SU-DHL-6 (cell line): ENCODE data around the gene PARN.

Source experiments
- H2AFZ ChIP-seq: fragments of 200-600 bp; sonication (generic); 2 replicates; pipeline ENCODE4 v1.6.1; 2014; ENCODE audit warnings: low read depth, mild to moderate bottlenecking, moderate library complexity, mixed read lengths, antibody characterized with exemption, low read length; ENCODE audit not compliant: severe bottlenecking
- H3F3A ChIP-seq: fragments of 200-600 bp; shearing (Covaris generic); 2 replicates; pipeline ENCODE4 v1.6.0; 2016; ENCODE audit warnings: antibody characterized with exemption, mild to moderate bottlenecking; ENCODE audit not compliant: insufficient read depth
- H3K27ac ChIP-seq: fragments of 200-600 bp; sonication (generic); 2 replicates; pipeline ENCODE4 v1.5.1; 2016; ENCODE audit warnings: low read depth, mild to moderate bottlenecking, low read length, moderate library complexity, mixed read lengths
- H3K27me3 ChIP-seq: fragments of 200-600 bp; sonication (generic), shearing (Covaris generic); 2 replicates; pipeline ENCODE4 v1.6.0; 2014; ENCODE audit warnings: mild to moderate bottlenecking, low read length
- H3K36me3 ChIP-seq: fragments of 200-600 bp; sonication (generic); 2 replicates; pipeline ENCODE4 v1.6.1; 2014; ENCODE audit warnings: mild to moderate bottlenecking, low read length, mixed read lengths
- H3K4me2 ChIP-seq: fragments of 300-600, 200-600 bp; shearing (Covaris generic), sonication (generic); 2 replicates; pipeline ENCODE4 v1.6.0; 2014; ENCODE audit warnings: low read length, low read depth, mild to moderate bottlenecking; ENCODE audit not compliant: poor library complexity, severe bottlenecking
- H3K4me3 ChIP-seq: fragments of 200-600 bp; sonication (generic); 2 replicates; pipeline ENCODE4 v1.5.1; 2014; ENCODE audit warnings: antibody characterized with exemption, low read length, mild to moderate bottlenecking, mixed read lengths; ENCODE audit not compliant: insufficient read depth, poor library complexity, severe bottlenecking
- H3K79me2 ChIP-seq: fragments of 200-600 bp; sonication (generic); 2 replicates; pipeline ENCODE4 v1.6.1; 2014; ENCODE audit warnings: mild to moderate bottlenecking, low read length, moderate library complexity; ENCODE audit not compliant: insufficient read depth
- H3K9ac ChIP-seq: fragments of 200-600 bp; sonication (generic); 2 replicates; pipeline ENCODE4 v1.7.0; 2014; ENCODE audit warnings: mild to moderate bottlenecking, low read length
- H3K9me2 ChIP-seq: fragments of 200-600 bp; sonication (generic); replicated peaks from 2 replicates; pipeline ENCODE4 v1.6.1; 2014; ENCODE audit warnings: low read length; ENCODE audit not compliant: insufficient read depth
- H3K9me3 ChIP-seq: fragments of 200-600 bp; sonication (generic); 2 replicates; pipeline ENCODE4 v1.6.1; 2014; ENCODE audit warnings: low read length, mixed read lengths; ENCODE audit not compliant: insufficient read depth
- H4K20me1 ChIP-seq: fragments of 200-600 bp; sonication (generic); 2 replicates; pipeline ENCODE4 v1.6.1; 2014; ENCODE audit warnings: low read depth, mild to moderate bottlenecking, antibody characterized with exemption, low read length, moderate library complexity, mixed read lengths
- CTCF ChIP-seq: fragments of 200-600 bp; sonication (generic); IDR thresholded peaks from one replicate; pipeline ENCODE4 v1.5.1; 2017; ENCODE audit warnings: antibody characterized with exemption, mild to moderate bottlenecking, low read length, moderate library complexity; ENCODE audit not compliant: insufficient read depth, poor library complexity, severe bottlenecking
- EZH2phosphoT487 ChIP-seq: fragments of 200-600 bp; sonication (generic), shearing (Covaris generic); conservative IDR thresholded peaks from 2 replicates; pipeline ENCODE4 v1.6.1; 2018; ENCODE audit warnings: mild to moderate bottlenecking, antibody characterized with exemption, low read length, moderate library complexity, mixed read lengths

PARN gene

GRCh38 chr16:14454391-14454790, 175.7 kb downstream of the PARN start:
- Histone ChIP-seq H3K9me3 (no peaks in the 10 kb centered on the region), H3K27me3 (no peaks in the 10 kb centered on the region), H3F3A (no peaks in the 10 kb centered on the region), H3K4me3 (no peak overlapping the region), H3K9ac (no peak overlapping the region), H3K36me3 (peaks cover 6% of the 10 kb centered on the region; the same call in 1 of the 2 replicates), H3K27ac (no peak overlapping the region), H3K79me2 (no peaks in the 10 kb centered on the region), H3K9me2 (no peaks in the 10 kb centered on the region), H2AFZ (no peak overlapping the region), H3K4me2 (no peak overlapping the region), H4K20me1 (no peaks in the 10 kb centered on the region)
- TF ChIP-seq EZH2phosphoT487, result no peak
- no peak for TF ChIP-seq CTCF

DNA sequence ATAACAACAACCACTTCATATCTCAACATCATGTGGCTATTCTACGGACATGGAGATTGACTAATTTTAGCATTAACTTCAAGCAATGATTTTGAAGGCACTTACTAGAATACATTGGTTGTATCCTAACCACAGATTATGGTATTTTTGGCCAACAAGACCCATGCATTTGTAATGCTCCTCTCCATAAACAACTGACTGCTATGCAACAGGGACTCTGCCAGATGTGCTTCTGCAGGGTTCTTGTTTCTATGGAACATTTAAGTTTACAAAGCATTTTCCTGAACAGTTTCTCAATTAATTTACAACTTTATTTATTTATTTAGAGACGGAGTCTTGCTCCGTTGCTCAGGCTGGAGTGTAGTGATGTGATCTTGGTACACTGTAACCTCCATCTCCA, 178.0 kb downstream of the PARN start:
- H3K4me3 ChIP-seq, result no peak overlapping the region
- no peak overlapping the region for H3K4me2 ChIP-seq
- TF ChIP-seq EZH2phosphoT487 (no peak), CTCF (no peak)

GRCh38 chr16:14450846-14451245, 179.2 kb downstream of the PARN start:
- Histone ChIP-seq H4K20me1 (no peaks in the 10 kb centered on the region), H3K27ac (no peak overlapping the region)

More for the DNA sequence above, 178.0 kb downstream of the PARN start:
- no peaks in the 10 kb centered on the region for H3K27me3 ChIP-seq
- H3K79me2 ChIP-seq, result no peaks in the 10 kb centered on the region
- H3F3A ChIP-seq, result 0 out of 2 replicates have a peak, but pooled peaks cover 3% of the 10 kb centered on the region
- no peaks in the 10 kb centered on the region for H4K20me1 ChIP-seq
- peaks cover 3% of the 10 kb centered on the region; the same call in 1 of the 2 replicates for H3K36me3 ChIP-seq
- no peak overlapping the region for H2AFZ ChIP-seq
- H3K9me3 ChIP-seq, result no peaks in the 10 kb centered on the region
- H3K9me2 ChIP-seq, result no peaks in the 10 kb centered on the region
- no peak overlapping the region for H3K27ac ChIP-seq
- no peak overlapping the region for H3K9ac ChIP-seq

More at GRCh38 chr16:14450846-14451245, 179.2 kb downstream of the PARN start:
- Histone ChIP-seq H3K4me3 (no peak overlapping the region), H3K4me2 (no peak overlapping the region), H3K9ac (no peak overlapping the region), H2AFZ (no peak overlapping the region), H3K36me3 (peaks cover 3% of the 10 kb centered on the region; the same call in 1 of the 2 replicates), H3K9me3 (no peaks in the 10 kb centered on the region), H3K79me2 (no peaks in the 10 kb centered on the region), H3K9me2 (no peaks in the 10 kb centered on the region), H3F3A (0 out of 2 replicates have a peak, but pooled peaks cover 4% of the 10 kb centered on the region), H3K27me3 (no peaks in the 10 kb centered on the region)
- TF ChIP-seq CTCF (no peak), EZH2phosphoT487 (no peak)
